ENCODE results near the gene CLEC2L. TPM values are rescaled to one million over a fixed set of nuclear protein-coding genes. Genes with fewer than 3 reads are reported as not detected.

Gene CLEC2L
- total RNA-seq, 1 donor from 2014 or later: not detected

GRCh38 chr7:139567647-139568345 lies 44.3 kb downstream of the CLEC2L start:
- FAIRE-seq (no peak), DNase-seq (ENCODE audit: low read depth) (no peak)
- no peak overlapping the region for H3K4me2 ChIP-seq (ENCODE audit: low read length)
- no peaks in the 10 kb centered on the region for H3K27me3 ChIP-seq (ENCODE audit: insufficient read depth, low read length)
- Mint-ChIP-seq H3K27ac (ENCODE audit: unreplicated experiment) (no peak overlapping the region), H3K27me3 (ENCODE audit: low read depth, unreplicated experiment) (peaks cover 2% of the 10 kb centered on the region), H3K36me3 (ENCODE audit: low read depth, unreplicated experiment) (peaks cover 11% of the 10 kb centered on the region), H3K4me1 (ENCODE audit: low read depth, unreplicated experiment) (no peaks in the 10 kb centered on the region), H3K4me3 (ENCODE audit: unreplicated experiment) (no peak overlapping the region), H3K9me3 (ENCODE audit: unreplicated experiment) (peaks cover 3% of the 10 kb centered on the region)
- no peak overlapping the region for H2AFZ ChIP-seq (ENCODE audit: low read depth, low read length)
- peaks cover 8% of the 10 kb centered on the region for H4K20me1 ChIP-seq (ENCODE audit: insufficient read depth, low read length)
- no peaks in the 10 kb centered on the region for H3K79me2 ChIP-seq (ENCODE audit: insufficient read depth, low read length)
- no peak overlapping the region for H3K27ac ChIP-seq (ENCODE audit: low read depth, low read length)
- H3K4me1 ChIP-seq (ENCODE audit: insufficient read depth, low read length): no peaks in the 10 kb centered on the region
- no peak overlapping the region for H3K4me3 ChIP-seq (ENCODE audit: insufficient read depth, low read depth, low read length)
- H3K36me3 ChIP-seq (ENCODE audit: insufficient read depth, low read length): peaks cover 5% of the 10 kb centered on the region
- no peak overlapping the region for H3K9ac ChIP-seq (ENCODE audit: low read length)
- TF ChIP-seq EZH2 (IDR thresholded peaks at IDR 0.05; ENCODE audit: insufficient read depth, low read length) (no peak), CTCF (IDR thresholded peaks at IDR 0.05; ENCODE audit: insufficient read depth, low read depth, low read length) (no peak)
- H3K9me3 ChIP-seq (ENCODE audit: insufficient read depth, low read depth, low read length): no peaks in the 10 kb centered on the region

- TF ChIP-seq CTCF (IDR thresholded peaks at IDR 0.05; ENCODE audit: insufficient read depth, low read depth, low read length) (no peak), EZH2 (IDR thresholded peaks at IDR 0.05; ENCODE audit: insufficient read depth, low read length) (no peak)
- peaks cover 2% of the 10 kb centered on the region for H3K27me3 Mint-ChIP-seq (ENCODE audit: low read depth, unreplicated experiment)
- FAIRE-seq: no peak
- H3K27ac ChIP-seq (ENCODE audit: low read depth, low read length): no peak overlapping the region
- no peaks in the 10 kb centered on the region for H3K4me1 ChIP-seq (ENCODE audit: insufficient read depth, low read length)
- no peak overlapping the region for H3K4me2 ChIP-seq (ENCODE audit: low read length)
- H3K27me3 ChIP-seq (ENCODE audit: insufficient read depth, low read length): no peaks in the 10 kb centered on the region
- H3K36me3 ChIP-seq (ENCODE audit: insufficient read depth, low read length): peaks cover 5% of the 10 kb centered on the region
- H3K4me3 ChIP-seq (ENCODE audit: insufficient read depth, low read depth, low read length): no peak overlapping the region
- no peaks in the 10 kb centered on the region for H3K4me1 Mint-ChIP-seq (ENCODE audit: low read depth, unreplicated experiment)
- no peak for DNase-seq (ENCODE audit: low read depth)
- H3K79me2 ChIP-seq (ENCODE audit: insufficient read depth, low read length): no peaks in the 10 kb centered on the region
- H3K4me3 Mint-ChIP-seq (ENCODE audit: unreplicated experiment): no peak overlapping the region
- peaks cover 8% of the 10 kb centered on the region for H4K20me1 ChIP-seq (ENCODE audit: insufficient read depth, low read length)
- H3K27ac Mint-ChIP-seq (ENCODE audit: unreplicated experiment): no peak overlapping the region
- H3K9me3 ChIP-seq (ENCODE audit: insufficient read depth, low read depth, low read length): no peaks in the 10 kb centered on the region
- peaks cover 3% of the 10 kb centered on the region for H3K9me3 Mint-ChIP-seq (ENCODE audit: unreplicated experiment)
- no peak overlapping the region for H2AFZ ChIP-seq (ENCODE audit: low read depth, low read length)
- H3K36me3 Mint-ChIP-seq (ENCODE audit: low read depth, unreplicated experiment): peaks cover 12% of the 10 kb centered on the region
- H3K9ac ChIP-seq (ENCODE audit: low read length): no peak overlapping the region
Observed at GRCh38 chr7:139568346-139568675, 44.8 kb downstream of the CLEC2L start.

DNA sequence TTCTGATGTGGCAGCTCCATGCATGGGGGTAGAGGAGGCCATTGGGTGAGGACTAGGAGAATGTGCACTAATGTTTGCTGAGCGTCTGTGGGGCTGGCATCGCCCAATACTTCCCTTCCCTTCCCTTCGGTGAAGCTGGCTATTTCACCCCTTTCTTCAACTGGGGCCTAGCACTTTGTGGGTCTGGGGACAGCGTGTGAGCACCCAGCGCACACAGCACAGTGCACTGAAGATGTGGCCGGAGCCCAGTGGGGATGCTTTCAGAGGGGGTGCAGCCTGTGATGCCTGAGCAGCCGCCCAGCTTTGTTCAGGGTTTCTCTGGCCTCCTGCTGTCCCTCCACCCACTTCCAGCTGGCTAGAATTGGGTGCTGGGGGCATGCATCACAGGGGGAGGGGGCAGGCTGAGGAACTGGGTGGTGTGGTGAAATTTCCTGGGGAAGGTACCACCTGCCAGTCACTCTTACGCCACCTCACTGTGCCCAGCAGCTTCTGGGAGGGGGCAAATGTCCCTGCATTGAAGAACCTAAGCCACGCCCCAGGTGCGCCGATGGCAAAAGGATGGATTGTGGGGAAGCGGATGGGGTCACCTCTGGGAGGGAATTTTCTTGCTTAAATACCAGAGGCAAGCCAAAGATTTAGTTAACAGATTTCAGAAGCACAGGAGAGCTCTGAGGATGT lies 45.5 kb downstream of the CLEC2L start:
- peaks cover 5% of the 10 kb centered on the region for H3K36me3 ChIP-seq (ENCODE audit: insufficient read depth, low read length)
- H3K4me3 Mint-ChIP-seq (ENCODE audit: unreplicated experiment): no peak overlapping the region
- H3K4me3 ChIP-seq (ENCODE audit: insufficient read depth, low read depth, low read length): no peak overlapping the region
- H3K9ac ChIP-seq (ENCODE audit: low read length): no peak overlapping the region
- H3K27me3 Mint-ChIP-seq (ENCODE audit: low read depth, unreplicated experiment): peaks cover 2% of the 10 kb centered on the region
- peaks cover 3% of the 10 kb centered on the region for H3K9me3 Mint-ChIP-seq (ENCODE audit: unreplicated experiment)
- FAIRE-seq (no peak), DNase-seq (ENCODE audit: low read depth) (no peak)
- no peak overlapping the region for H3K27ac ChIP-seq (ENCODE audit: low read depth, low read length)
- no peaks in the 10 kb centered on the region for H3K4me1 Mint-ChIP-seq (ENCODE audit: low read depth, unreplicated experiment)
- H3K4me1 ChIP-seq (ENCODE audit: insufficient read depth, low read length): no peaks in the 10 kb centered on the region
- peaks cover 8% of the 10 kb centered on the region for H4K20me1 ChIP-seq (ENCODE audit: insufficient read depth, low read length)
- no peaks in the 10 kb centered on the region for H3K79me2 ChIP-seq (ENCODE audit: insufficient read depth, low read length)
- no peak overlapping the region for H3K4me2 ChIP-seq (ENCODE audit: low read length)
- H2AFZ ChIP-seq (ENCODE audit: low read depth, low read length): no peak overlapping the region
- H3K27ac Mint-ChIP-seq (ENCODE audit: unreplicated experiment): no peak overlapping the region
- no peaks in the 10 kb centered on the region for H3K27me3 ChIP-seq (ENCODE audit: insufficient read depth, low read length)
- TF ChIP-seq CTCF (IDR thresholded peaks at IDR 0.05; ENCODE audit: insufficient read depth, low read depth, low read length): no peak
- no peak for TF ChIP-seq EZH2 (IDR thresholded peaks at IDR 0.05; ENCODE audit: insufficient read depth, low read length)
- no peaks in the 10 kb centered on the region for H3K9me3 ChIP-seq (ENCODE audit: insufficient read depth, low read depth, low read length)
- peaks cover 12% of the 10 kb centered on the region for H3K36me3 Mint-ChIP-seq (ENCODE audit: low read depth, unreplicated experiment)
